Measurements from ENCODE around the gene HGFAC.

The HGFAC gene

DNA sequence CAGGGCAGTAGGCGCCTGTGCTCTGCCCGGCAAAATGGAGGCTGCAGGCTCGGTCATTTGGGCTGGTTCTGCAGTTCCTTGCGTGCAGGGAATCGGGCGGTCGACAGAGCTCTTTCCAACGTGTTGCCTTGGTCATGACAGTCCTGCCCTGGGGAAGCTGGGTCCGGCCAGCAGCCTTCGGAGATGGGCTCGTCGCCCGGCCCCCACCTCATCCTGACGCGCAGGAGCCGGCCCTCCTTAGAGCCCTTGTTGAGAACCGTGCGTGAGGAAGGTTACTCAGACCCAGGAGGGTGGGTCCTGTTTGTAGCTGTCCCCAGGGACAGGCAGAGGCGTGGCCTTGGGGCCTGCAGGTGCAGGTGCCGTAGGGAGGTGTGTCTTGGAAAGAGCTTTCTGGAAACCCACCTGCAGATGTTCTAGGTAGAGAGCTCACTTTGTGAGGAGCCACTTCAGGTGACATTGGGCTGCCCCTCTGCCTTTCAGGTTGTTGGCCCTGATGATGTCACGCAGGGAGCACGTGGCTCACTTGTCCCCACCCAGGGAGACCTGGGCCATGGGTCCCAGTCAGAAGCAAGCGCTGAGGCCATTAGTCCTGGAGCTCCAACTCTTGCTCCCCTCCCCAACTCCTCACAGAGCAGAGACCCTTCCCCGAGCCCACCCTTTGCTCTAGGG lies 15.2 kb upstream of the HGFAC start:
- DNase-seq (ENCODE audit: low read depth): no peak
- no peak overlapping the region for H3K4me3 ChIP-seq (ENCODE audit: low read depth, low read length)
- TF ChIP-seq, protein P1, sequence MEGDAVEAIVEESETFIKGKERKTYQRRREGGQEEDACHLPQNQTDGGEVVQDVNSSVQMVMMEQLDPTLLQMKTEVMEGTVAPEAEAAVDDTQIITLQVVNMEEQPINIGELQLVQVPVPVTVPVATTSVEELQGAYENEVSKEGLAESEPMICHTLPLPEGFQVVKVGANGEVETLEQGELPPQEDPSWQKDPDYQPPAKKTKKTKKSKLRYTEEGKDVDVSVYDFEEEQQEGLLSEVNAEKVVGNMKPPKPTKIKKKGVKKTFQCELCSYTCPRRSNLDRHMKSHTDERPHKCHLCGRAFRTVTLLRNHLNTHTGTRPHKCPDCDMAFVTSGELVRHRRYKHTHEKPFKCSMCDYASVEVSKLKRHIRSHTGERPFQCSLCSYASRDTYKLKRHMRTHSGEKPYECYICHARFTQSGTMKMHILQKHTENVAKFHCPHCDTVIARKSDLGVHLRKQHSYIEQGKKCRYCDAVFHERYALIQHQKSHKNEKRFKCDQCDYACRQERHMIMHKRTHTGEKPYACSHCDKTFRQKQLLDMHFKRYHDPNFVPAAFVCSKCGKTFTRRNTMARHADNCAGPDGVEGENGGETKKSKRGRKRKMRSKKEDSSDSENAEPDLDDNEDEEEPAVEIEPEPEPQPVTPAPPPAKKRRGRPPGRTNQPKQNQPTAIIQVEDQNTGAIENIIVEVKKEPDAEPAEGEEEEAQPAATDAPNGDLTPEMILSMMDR (conservative IDR thresholded peaks at IDR 0.05; ENCODE audit: low read depth, low read length): no peak

DNA sequence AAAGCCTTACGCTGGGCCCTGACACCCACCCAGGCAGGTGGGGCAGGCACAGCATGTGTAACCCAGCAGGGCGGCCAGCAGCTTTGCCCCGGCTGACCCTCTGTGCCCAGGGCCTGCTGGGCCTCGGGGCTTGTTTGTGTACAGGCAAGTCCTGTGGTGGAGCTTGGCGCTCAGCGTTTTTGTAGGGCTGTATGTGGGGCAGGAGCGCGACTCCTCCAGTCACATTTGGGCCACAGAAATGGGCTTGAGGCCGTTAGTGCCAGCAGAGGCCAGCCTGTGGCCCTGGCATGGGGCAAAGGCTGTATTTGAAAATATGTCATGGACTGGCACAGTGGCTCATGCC lies 14.7 kb upstream of the HGFAC start:
- no peak for DNase-seq (ENCODE audit: low read depth)
- TF ChIP-seq, protein P1 (conservative IDR thresholded peaks at IDR 0.05; ENCODE audit: low read depth, low read length): no peak
- no peak overlapping the region for H3K4me3 ChIP-seq (ENCODE audit: low read depth, low read length)

DNA sequence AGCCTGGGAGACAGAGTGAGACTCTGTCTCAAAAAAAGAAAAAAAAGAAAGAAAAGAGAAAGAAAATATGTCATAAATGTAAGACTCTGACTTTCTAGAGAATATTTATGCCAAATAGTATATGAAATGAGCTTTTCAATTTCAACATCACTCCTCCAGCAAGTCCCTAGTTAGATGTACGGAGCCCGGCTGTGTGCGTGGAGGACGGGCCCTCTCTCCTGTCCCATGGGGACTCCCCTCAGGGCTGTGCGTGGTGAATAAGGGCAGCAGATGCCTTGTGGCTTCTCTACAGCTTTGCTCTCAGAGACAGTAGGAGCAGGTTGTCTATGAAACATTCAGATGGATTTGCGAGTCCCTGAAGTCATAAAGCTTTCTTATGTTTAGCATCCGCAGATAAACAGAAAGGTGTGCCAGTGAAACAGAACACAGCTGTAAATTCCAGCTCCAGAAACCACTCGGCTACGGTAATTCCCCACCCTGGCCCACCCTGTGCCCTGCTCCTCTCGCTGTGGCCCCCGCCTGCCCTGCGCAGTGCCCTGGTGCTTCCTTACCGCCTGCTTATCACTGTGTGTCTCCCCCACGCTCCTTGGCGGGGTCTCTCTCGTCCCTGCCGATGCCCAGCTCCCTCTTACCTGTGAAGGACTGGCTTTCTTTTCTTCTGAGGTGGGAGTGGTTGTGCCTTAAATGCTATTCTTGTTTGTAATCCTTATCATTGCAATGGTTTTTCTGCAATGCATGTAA lies 13.9 kb upstream of the HGFAC start:
- H3K4me3 ChIP-seq (ENCODE audit: low read depth, low read length): no peak overlapping the region
- DNase-seq (ENCODE audit: low read depth): no peak
- TF ChIP-seq, protein P1 (conservative IDR thresholded peaks at IDR 0.05; ENCODE audit: low read depth, low read length): no peak

DNA sequence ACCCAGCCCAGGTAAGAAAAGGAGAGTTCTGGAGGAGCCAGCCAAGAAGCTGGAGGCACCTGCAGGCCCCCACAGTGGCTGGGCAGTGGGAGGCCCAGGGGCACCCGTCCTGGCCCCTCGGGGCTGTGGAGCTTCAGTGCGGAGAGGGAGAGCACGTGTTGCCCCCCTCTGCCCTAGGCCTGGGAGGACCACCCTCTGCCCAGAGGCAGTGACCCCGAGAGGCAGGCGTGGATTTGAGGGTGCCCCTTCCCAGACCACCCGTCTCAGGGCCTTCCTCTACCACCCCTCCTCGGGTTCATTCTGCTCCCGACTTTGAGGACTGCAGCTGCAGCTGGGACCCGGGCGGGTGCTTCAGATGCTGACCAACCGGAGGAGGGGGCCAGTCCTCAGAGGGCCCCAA lies 12.1 kb upstream of the HGFAC start:
- TF ChIP-seq, protein P1 (conservative IDR thresholded peaks at IDR 0.05; ENCODE audit: low read depth, low read length): no peak
- no peak for DNase-seq (ENCODE audit: low read depth)
- no peak overlapping the region for H3K4me3 ChIP-seq (ENCODE audit: low read depth, low read length)

DNA sequence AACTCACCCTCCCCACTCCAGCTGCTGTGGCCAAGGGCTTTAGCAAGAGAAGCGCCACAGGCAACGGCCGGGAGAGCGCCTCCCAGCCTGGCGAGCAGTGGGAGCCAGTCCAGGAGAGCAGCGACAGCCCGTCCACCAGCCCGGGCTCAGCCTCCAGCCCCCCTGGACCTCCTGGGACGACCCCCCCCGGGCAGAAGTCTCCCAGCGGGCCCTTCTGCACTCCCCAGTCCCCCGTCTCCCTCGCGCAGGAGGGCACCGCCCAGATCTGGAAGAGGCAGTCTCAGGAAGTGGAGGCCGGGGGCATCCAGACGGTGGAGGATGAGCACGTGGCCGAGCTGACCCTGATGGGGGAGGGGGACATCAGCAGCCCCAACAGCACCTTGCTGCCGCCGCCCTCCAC lies 11.2 kb upstream of the HGFAC start:
- TF ChIP-seq, protein P1 (conservative IDR thresholded peaks at IDR 0.05; ENCODE audit: low read depth, low read length): no peak
- no peak for DNase-seq (ENCODE audit: low read depth)
- no peak overlapping the region for H3K4me3 ChIP-seq (ENCODE audit: low read depth, low read length)

DNA sequence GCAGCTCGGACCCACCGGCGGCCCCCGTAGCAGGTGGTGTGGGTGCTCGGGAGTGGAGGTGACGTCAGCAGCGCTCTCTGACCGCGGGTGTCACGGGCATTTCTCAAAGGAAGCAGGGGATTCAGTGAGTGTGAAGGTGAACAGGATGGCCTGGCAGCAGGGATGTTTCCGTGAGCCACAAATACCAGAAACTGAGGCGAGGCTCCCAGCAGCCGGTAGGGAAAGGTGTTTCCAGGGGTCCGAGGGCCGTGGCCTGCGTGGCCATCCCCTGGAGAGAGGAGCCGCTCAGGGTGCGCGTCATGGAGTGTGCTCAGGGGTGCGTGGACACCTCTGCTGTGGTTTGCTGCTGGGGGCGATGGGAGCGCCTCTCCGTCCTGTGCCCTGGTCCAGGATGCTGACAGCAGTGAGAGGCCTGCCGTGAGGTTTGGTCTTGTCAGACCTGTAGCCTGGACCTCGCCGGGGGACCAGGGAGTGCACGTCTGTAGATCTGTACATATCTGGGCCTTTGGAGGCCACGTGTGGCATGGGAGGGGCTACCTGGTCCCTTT lies 10.2 kb upstream of the HGFAC start:
- DNase-seq (ENCODE audit: low read depth): no peak
- H3K4me3 ChIP-seq (ENCODE audit: low read depth, low read length): no peak overlapping the region
- TF ChIP-seq, protein P1 (conservative IDR thresholded peaks at IDR 0.05; ENCODE audit: low read depth, low read length): no peak
